Adrenal gland (tissue), 5 donors: ENCODE data around the gene PURB.

Experiments
- CTCF ChIP-seq, 6 experiments: fragments of 450-650 bp in 4 of 6; fragments of 200-600 bp in 2 of 6; sonication (generic) in 1 of 6; IDR thresholded peaks; 1 replicate in 5 of 6; 2 replicates in 1 of 6; pipeline versions ENCODE4 v1.5.1 to v1.8.0; 2016 to 2021; ENCODE audit warnings: antibody characterized with exemption in 6 of 6, mild to moderate bottlenecking in 2 of 6, moderate library complexity in 1 of 6
- POLR2A ChIP-seq, 2 donors: fragments of 450-650 bp; IDR thresholded peaks; one replicate each; pipeline ENCODE4 v1.6.1; 2017; ENCODE audit warnings: antibody characterized with exemption in 2 of 2, mild to moderate bottlenecking in 2 of 2, moderate library complexity in 1 of 2
- donor health status: DM: no; HTN: no; CAD: no.

- TF ChIP-seq POLR2A (IDR thresholded peaks at IDR 0.05) (no peak), CTCF (IDR thresholded peaks at IDR 0.05) (no peak)
Observed at GRCh38 chr7:44881066-44881600, 4.2 kb downstream of the PURB start.
